GM21825 (cell line): Measurements from ENCODE around the gene SEL1L3.
"Not testable (repeated sequence)": the region's sequence is repeated elsewhere in the genome, so short reads cannot be mapped to it uniquely, and the experiment has no call there.

ENCODE experiments used
- ATAC-seq: cut with Tn5 transposase; IDR thresholded peaks from one replicate; pipeline ENCODE4 v1.9.1; 2021; ENCODE audit warnings: mild to moderate bottlenecking, moderate library complexity; ENCODE audit not compliant: unreplicated experiment

The SEL1L3 gene

DNA sequence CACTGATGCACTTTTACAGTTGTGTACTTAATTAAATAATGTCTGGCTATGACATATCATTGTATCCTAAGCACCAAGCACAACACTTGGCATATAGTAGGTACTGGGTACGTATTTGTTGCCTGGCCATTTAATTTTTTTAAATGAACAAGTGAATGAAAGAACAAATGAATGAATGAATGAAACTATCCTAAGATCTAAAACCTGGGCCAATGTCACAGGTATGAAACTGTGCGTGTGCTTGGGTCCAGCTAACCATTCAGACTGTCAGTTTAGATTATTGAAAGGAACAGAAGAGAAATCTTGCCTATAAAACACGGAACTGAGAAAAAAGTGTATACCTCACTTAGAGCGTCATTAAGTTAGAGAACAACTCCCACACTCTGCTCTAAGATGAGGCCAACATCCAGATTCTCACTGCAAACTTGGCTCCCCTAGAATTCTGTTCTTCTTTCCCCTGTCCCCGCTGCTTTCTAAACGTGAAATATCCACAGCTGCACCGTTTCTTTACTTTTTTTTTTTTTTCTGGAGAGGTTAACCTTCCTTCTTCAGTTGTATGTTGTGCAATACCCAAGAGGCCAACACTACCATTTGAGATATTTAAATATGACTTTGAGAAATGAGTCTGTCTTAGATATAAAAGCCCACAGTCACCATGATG is 17.3 kb upstream of the SEL1L3 start:
- peak; percentile 51 for ATAC-seq

GRCh38 chr4:25879587-25879986 is 16.8 kb upstream of the SEL1L3 start:
- no peak for ATAC-seq

DNA sequence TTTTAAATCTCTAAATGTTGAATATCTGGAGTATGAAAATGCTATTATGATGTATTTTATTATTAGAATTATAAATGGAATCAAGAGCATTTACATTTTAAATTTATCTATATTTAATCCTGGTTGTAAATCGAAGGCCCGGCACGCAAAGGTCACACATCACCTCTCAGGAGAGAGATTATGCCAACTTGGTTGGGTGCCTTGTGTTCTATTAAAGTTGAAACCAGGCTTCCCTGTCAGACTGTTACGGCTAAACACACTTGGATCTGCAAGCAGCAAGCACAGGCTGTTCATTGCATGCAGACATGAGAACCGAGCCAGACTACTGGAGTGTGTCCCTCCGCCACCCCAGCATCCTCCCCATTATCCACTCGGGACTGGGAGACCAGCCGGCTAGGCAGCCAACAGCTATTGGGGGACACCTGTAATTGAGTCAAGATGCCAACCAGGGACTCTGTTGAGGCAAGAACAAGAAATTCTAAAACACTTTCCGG is 16.4 kb upstream of the SEL1L3 start:
- ATAC-seq: no peak

DNA sequence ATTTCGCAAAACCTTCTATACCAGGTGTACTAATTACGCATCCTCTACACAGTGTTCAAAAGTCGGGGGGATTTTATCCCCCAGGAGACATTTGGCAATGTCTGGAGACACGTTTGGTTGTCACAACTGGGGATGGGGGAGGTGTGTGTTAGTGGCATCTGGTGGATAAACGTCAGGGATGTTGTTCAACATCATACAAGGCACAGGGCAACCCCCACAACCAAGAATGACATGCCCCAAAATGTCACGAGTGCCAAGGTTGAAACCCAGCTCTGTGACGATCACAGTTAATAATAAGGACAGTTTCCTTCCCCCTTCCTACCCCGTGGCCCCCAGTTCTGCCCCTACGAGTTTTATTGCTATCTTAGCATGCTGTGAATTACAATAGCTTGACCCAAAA is 15.9 kb upstream of the SEL1L3 start:
- ATAC-seq: no peak

DNA sequence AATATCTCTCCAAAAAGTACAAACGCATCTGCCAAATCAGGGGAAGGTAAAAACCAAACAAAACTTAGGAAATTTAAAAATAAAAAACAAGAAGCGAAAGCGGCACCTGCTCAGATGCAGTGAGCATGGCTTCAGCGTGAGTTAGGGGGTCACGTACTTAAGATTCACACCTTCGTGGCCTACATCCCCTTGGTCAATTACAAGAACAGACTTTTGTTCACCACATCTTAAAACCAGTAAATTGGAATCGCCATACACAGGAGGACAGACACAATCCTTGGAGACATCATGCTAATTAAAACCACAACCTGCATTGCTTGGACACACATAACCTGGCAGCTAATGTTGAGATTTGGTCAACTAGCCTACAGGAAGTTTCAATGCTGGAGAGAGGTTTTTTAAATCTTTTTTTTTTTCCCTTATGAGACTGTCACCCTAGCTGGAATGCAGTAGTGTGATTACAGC is 12.5 kb upstream of the SEL1L3 start:
- ATAC-seq: peak; percentile 67

- peak; percentile 52 for ATAC-seq
Measured at GRCh38 chr4:25874655-25875054, 11.9 kb upstream of the SEL1L3 start.

GRCh38 chr4:25873632-25874129 is 10.9 kb upstream of the SEL1L3 start:
- ATAC-seq: no peak

- no peak for ATAC-seq
Measured at GRCh38 chr4:25872851-25873631, 10.3 kb upstream of the SEL1L3 start.

DNA sequence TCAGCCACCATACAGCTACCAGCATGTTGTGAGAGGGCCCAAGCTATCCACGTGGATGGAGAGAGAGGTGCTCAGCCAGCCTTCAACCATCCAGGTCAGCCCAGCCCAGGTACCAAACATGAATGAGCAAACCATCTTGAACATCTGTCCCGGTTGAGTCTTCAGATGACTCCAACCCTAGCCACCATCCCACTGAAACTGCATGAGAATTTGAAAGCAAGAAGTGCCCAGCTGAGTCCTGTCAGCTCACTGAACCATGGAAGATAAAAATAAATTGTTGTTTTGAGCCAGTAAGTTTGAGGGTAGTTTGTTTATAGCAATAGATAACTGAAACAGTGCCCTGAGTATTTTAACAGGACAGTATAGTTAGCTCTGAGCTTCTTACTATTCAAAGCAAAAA is 7.3 kb upstream of the SEL1L3 start:
- ATAC-seq: peak; percentile 39

GRCh38 chr4:25867781-25868294 is 5.0 kb upstream of the SEL1L3 start:
- no peak for ATAC-seq

DNA sequence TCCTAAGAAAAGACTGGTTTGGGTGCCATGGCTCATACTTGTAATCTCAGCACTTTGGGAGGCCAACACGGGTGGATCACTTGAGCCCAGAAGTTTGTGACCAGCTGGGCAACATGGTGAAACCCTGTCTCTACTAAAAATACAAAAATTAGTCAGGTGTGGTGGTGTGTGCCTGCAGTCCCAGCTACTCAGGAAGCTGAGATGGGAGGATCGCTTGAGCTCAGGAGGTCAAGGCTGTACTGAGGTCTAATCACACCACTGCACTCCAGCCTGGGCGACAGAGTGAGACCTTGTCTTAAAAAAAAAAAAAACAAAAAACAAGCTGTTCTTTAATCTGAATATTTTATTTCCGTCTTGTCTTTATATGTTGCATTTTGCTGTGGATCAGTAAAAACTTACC is 3.6 kb upstream of the SEL1L3 start:
- not testable (repeated sequence) for ATAC-seq

DNA sequence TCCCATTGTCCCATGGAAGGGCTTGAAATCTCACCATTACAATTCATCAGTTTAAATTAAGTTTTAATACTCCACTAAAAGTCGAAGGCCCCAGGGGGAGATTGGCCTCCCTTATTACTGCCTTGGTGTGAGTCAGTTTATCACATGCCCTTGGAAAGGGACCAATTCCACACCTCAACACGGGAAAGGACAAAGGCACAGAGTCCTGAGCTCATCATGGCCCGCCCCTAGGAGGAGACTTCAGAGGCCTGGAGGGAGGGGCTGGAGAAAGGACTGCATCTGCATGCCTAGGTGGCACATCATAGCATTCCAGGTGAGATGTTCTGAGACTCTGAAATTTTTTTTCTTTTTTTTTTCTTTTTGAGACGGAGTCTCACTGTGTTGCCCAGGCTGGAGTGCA is 2.8 kb upstream of the SEL1L3 start:
- ATAC-seq: no peak

DNA sequence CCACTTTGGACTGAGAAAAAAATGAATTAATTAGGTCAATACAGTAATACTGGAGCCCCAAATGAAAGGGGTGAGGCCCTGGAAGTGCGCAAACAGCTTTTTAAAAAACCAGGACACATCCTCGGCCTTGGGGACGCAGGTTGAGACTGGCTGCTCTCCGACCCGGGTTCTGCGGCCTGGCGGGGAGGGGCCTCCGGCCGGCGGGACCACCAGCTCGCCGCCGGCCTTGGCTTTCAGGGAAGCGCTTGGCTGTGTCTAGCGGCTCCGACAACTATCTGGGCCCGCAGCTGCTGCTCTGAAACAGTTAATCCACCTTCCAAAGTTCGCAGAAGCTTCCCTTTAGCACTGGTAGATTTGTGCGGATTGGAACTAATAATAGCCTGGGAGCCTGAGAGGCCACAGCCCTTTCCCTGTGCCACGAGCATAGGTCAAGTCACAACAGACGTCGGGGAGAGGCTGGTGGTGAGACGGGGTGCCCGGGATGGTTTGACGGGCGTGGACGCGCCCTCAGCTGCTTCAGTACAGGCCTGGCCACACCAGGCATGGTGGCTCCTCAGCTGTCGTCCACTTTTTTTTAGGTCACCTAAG is 1.1 kb upstream of the SEL1L3 start:
- ATAC-seq: no peak

- no peak for ATAC-seq
Measured at GRCh38 chr4:25863347-25863784, 578 bp upstream of the SEL1L3 start.

DNA sequence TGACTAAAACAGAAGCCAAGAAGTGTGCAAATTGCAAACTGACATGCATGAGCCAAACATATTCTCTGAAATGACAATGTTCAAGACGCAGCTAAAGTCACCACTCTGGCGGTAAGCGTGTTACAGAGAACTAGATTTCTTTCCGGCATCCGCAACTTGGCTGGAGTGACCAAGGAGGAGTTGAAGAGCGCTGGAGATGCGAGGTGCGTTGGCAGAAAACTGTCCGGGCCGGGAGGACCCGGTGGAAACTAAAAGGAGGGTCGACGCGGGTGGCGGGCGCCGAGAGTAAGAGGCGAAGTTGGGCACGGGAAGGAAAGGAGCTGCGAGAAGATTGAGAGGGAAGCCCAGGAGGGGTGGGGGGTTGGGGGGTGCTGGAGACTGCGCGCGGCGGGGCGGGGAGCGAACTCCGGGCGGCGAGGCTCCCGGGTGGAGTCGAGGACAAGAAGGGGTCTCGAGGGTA is 807 bp downstream of the SEL1L3 start:
- no peak for ATAC-seq

DNA sequence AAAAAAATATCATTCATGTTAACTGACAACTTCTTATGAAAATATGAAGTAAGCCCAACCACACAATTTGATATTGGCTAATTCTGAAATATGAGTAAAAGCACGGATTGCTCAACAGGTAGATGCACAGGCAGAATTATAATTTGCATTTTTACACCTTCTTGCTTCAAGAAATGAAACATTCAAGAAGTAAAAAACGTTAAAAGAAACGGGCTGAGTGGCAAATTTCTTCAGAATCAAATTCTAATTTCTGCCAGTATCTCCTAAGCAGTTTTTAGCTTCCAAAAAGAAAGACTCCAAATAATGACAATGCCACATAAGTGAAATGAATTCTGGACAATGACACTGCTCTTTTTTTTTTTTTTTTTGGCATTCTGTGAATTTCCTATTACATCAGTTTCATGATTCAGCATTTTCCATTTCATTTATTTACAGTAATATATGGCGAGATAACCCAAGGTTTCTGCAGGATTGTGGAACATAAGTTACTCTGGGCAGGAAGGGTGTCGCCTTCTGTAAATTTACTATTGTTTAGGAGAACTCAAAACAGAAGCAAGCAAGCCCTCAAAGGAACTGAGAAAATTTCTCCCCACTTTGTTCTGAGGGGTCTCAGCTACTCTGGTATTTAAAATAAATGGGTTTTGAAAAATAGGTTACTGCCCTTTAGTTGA is 1.4 kb downstream of the SEL1L3 start:
- no peak for ATAC-seq

DNA sequence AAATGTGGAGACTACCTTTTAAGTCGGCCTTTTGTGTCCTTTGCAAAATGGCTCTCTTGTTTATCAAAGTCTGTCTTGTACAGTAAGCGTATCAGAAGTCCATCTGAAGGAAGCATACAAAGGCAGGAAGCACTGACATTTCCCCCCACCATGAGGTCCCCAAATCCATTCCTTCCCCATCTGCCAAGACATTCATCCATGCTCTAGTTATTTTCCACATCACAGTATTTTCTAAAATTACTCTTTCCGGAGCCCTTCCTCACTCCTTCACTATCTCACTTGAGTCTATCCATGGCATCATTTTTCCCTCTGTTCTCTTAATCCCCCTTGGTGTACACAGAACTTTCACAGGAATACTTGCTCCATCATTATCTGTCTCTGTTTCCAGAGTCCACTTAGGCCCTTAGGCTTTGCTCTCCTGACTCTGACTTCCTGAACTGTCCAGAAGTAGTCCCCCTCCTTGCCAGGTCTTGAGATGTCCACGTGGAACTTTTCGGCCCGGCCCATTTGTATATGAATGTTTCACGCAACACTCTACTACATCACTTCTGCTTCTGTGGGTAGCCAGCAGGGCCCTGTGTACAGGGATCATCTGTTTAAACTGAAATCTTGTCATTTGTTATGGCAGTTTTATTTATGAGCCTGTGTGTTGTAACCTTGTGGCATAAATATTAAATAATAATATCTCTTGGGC is 2.1 kb downstream of the SEL1L3 start:
- no peak for ATAC-seq

DNA sequence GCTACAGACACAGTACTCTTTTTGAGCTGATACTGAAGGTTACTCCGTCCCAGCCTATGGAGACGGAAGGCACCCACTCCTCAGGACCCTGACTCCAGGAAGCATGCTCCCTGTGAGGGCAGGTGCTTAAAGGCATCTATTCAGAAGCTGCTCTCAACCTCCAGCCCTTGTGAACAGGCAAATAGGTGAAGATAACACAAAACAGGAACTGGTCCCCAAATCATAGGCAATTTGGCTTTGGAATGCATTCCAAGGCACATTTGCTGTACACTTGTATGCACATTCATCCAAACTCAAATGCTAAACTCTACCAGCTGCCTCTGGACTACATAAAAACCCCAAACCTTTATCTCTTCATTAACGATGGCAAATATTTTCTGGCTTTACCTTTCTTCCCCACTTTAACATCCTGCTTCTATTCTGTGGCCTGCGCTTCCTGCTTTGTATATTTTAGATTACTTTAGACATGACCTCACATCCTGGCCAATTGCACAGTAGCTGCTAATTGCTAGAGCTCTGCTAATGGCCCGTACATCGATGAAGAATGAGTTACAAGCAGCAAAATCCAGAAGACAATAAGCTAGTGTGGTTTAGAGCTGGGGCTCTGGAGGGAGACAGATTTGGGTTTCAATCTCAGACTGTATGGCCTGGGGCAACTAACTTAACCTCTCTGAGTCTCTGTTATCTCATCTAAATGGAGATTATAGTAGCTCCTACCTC is 3.2 kb downstream of the SEL1L3 start:
- ATAC-seq: peak; percentile 45

DNA sequence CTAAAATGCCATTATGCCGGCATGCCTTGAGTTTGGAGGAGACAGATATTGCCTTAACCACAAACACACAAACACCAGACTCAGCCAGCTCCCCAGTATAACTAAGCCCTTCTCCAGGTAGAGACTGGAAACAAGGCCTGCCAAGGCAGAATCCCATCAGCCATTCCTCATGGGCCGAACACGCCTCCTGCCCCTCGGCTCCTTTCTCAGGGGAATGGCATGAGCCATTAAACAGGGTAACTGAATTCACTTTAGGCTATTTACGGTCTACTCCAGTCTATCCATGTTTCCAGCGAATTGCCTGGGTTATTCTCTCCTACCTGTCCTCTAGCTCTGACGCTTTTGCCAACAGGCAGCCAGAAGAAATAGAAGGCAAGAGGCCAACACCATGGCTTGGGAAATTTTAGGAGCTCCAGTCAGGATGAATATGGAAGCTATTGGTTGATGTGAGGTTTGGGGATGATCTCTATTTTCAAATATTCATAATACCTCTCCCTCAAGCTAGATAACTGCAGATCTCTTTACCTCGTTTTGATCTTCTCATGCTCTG is 4.9 kb downstream of the SEL1L3 start:
- no peak for ATAC-seq
